HL-60 (cell line): Measurements from ENCODE around the gene DISP3.

ENCODE experiments used
- DNase-seq, 2 experiments: peaks; one replicate each; pipeline ENCODE4 v3.0.0-alpha.2; 2010 to 2020; ENCODE audit warnings: low read depth in 1 of 2, low spot score in 1 of 2
- H3K27ac ChIP-seq: fragments of 250-450 bp; sonication (Bioruptor Pico); replicated peaks from 2 replicates; pipeline ENCODE4 v1.5.1; 2020; ENCODE audit warnings: mild to moderate bottlenecking, moderate library complexity
- H3K27me3 ChIP-seq: fragments of 250-450 bp; sonication (Bioruptor Pico); 2 replicates; pipeline ENCODE4 v1.5.1; 2021; ENCODE audit warnings: mild to moderate bottlenecking, moderate library complexity; ENCODE audit not compliant: insufficient read depth, poor library complexity, severe bottlenecking
- H3K4me3 ChIP-seq: replicated peaks from 2 replicates; pipeline ENCODE4 v1.5.1; 2011; ENCODE audit warnings: mild to moderate bottlenecking, control low read depth, low read length; ENCODE audit not compliant: insufficient read depth
- GABPA ChIP-seq: IDR thresholded peaks from 2 replicates; pipeline ENCODE4 v1.6.1; 2012; ENCODE audit warnings: low read depth
- POLR2AphosphoS5 ChIP-seq: IDR thresholded peaks from 2 replicates; pipeline ENCODE4 v1.6.1; 2012; ENCODE audit warnings: low read depth
- SPI1 ChIP-seq: IDR thresholded peaks from 2 replicates; pipeline ENCODE4 v1.6.1; 2012; ENCODE audit warnings: low read depth, mild to moderate bottlenecking, borderline replicate concordance
- TF ChIP-seq, protein P1 (sequence below): IDR thresholded peaks from one replicate; pipeline ENCODE4 v1.5.1; 2011; ENCODE audit warnings: low read length, control low read depth, inconsistent platforms; ENCODE audit not compliant: insufficient read depth
- TF ChIP-seq, protein P2 (sequence below): IDR thresholded peaks from 2 replicates; pipeline ENCODE4 v1.6.1; 2012; ENCODE audit warnings: low read depth; ENCODE audit not compliant: insufficient replicate concordance

Gene DISP3

GRCh38 chr1:11472284-11472683, 6.7 kb upstream of the DISP3 start:
- no peak for TF ChIP-seq POLR2AphosphoS5
- TF ChIP-seq, protein P1, sequence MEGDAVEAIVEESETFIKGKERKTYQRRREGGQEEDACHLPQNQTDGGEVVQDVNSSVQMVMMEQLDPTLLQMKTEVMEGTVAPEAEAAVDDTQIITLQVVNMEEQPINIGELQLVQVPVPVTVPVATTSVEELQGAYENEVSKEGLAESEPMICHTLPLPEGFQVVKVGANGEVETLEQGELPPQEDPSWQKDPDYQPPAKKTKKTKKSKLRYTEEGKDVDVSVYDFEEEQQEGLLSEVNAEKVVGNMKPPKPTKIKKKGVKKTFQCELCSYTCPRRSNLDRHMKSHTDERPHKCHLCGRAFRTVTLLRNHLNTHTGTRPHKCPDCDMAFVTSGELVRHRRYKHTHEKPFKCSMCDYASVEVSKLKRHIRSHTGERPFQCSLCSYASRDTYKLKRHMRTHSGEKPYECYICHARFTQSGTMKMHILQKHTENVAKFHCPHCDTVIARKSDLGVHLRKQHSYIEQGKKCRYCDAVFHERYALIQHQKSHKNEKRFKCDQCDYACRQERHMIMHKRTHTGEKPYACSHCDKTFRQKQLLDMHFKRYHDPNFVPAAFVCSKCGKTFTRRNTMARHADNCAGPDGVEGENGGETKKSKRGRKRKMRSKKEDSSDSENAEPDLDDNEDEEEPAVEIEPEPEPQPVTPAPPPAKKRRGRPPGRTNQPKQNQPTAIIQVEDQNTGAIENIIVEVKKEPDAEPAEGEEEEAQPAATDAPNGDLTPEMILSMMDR, result no peak
- no peak for TF ChIP-seq SPI1
- TF ChIP-seq GABPA, result no peak
- TF ChIP-seq, protein P2, sequence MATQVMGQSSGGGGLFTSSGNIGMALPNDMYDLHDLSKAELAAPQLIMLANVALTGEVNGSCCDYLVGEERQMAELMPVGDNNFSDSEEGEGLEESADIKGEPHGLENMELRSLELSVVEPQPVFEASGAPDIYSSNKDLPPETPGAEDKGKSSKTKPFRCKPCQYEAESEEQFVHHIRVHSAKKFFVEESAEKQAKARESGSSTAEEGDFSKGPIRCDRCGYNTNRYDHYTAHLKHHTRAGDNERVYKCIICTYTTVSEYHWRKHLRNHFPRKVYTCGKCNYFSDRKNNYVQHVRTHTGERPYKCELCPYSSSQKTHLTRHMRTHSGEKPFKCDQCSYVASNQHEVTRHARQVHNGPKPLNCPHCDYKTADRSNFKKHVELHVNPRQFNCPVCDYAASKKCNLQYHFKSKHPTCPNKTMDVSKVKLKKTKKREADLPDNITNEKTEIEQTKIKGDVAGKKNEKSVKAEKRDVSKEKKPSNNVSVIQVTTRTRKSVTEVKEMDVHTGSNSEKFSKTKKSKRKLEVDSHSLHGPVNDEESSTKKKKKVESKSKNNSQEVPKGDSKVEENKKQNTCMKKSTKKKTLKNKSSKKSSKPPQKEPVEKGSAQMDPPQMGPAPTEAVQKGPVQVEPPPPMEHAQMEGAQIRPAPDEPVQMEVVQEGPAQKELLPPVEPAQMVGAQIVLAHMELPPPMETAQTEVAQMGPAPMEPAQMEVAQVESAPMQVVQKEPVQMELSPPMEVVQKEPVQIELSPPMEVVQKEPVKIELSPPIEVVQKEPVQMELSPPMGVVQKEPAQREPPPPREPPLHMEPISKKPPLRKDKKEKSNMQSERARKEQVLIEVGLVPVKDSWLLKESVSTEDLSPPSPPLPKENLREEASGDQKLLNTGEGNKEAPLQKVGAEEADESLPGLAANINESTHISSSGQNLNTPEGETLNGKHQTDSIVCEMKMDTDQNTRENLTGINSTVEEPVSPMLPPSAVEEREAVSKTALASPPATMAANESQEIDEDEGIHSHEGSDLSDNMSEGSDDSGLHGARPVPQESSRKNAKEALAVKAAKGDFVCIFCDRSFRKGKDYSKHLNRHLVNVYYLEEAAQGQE, result no peak
- DNase-seq, result no peak
- H3K27me3 ChIP-seq, result peaks cover 3% of the 10 kb centered on the region
- no peak overlapping the region for H3K27ac ChIP-seq
- no peak overlapping the region for H3K4me3 ChIP-seq

GRCh38 chr1:11472741-11473140, 6.2 kb upstream of the DISP3 start:
- Histone ChIP-seq H3K27me3 (peaks cover 3% of the 10 kb centered on the region), H3K27ac (no peak overlapping the region), H3K4me3 (no peak overlapping the region)
- DNase-seq, result no peak
- TF ChIP-seq POLR2AphosphoS5 (no peak), SPI1 (no peak)
- TF ChIP-seq, protein P2, result no peak

DNA sequence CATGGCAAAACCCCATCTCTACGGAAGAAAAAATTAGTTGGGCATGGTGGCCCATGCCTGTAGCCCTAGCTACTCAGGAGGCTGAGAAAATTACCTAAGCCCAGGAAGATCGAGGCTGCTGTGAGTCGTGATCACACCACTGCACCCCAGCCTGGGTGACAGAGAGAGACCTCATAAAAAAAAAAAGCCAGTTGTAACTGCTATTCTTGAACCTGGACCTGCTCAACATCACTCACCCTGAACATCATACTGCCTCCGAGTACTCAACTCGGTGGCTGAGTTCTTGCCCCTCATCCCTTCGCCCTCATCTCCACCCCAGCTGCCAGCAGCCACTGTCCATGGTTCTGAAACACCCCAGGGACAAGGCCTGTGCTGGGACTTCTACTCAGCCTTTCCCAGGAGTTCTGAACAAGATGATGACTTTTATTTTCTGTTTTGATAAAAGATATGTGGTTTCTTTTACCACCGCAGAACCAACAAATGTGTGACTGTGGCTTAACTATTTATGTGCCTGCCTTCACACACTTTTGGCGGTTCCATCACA, 5.4 kb upstream of the DISP3 start:
- Histone ChIP-seq H3K27me3 (peaks cover 3% of the 10 kb centered on the region), H3K27ac (no peak overlapping the region), H3K4me3 (no peak overlapping the region)
- TF ChIP-seq, protein P2, result peak; percentile 97
- TF ChIP-seq, protein P1, result no peak
- DNase-seq, result no peak

GRCh38 chr1:11474826-11475225, 4.1 kb upstream of the DISP3 start:
- Histone ChIP-seq H3K27me3 (peaks cover 8% of the 10 kb centered on the region), H3K4me3 (no peak overlapping the region), H3K27ac (no peak overlapping the region)
- no peak for TF ChIP-seq GABPA
- TF ChIP-seq, protein P2, result no peak
- TF ChIP-seq POLR2AphosphoS5, result no peak
- TF ChIP-seq SPI1, result no peak
- TF ChIP-seq, protein P1, result no peak
- DNase-seq, result no peak
